MCF 10A (cell line): ENCODE measurements around the gene ARHGAP20. TPM values are rescaled to one million over a fixed set of nuclear protein-coding genes. Genes with fewer than 3 reads are reported as not detected.

ENCODE experiments used
- BruUV-seq: library from RNA; stranded (reverse); fragments of 400-500 nt; replicated peaks from 2 replicates; lab custom pipeline; 2021; lab: Mats Ljungman, UMichigan
- CTCF ChIA-PET: fragments of 300-600 bp; sonication (Branson Sonifier 250); formaldehyde crosslinking; extraction: SDS; loops from one replicate; lab custom pipeline; 2021; ENCODE audit warnings: antibody characterized with exemption, inconsistent platforms; lab: Yijun Ruan, JAX
- POLR2A ChIA-PET: fragments of 300-600, 350-650 bp; sonication (Branson Sonifier 250); formaldehyde crosslinking; extraction: SDS; loops from one replicate; lab custom pipeline; 2020; ENCODE audit warnings: antibody characterized with exemption, inconsistent platforms; lab: Yijun Ruan, JAX
- DNase-seq: peaks from one replicate; pipeline ENCODE4 v3.0.0-alpha.2; 2018; ENCODE audit not compliant: unreplicated experiment
- H3K27ac Mint-ChIP-seq: one replicate; pipeline ENCODE4 v1.8.0; 2022; ENCODE audit warnings: mild to moderate bottlenecking, low read depth, mixed read lengths; ENCODE audit not compliant: unreplicated experiment
- H3K27me3 Mint-ChIP-seq: one replicate; pipeline ENCODE4 v1.8.0; 2022; ENCODE audit warnings: mixed read lengths; ENCODE audit not compliant: insufficient read depth, unreplicated experiment
- H3K36me3 Mint-ChIP-seq: one replicate; pipeline ENCODE4 v1.8.0; 2022; ENCODE audit warnings: mild to moderate bottlenecking, moderate library complexity, mixed read lengths; ENCODE audit not compliant: insufficient read depth, unreplicated experiment
- H3K4me1 Mint-ChIP-seq: one replicate; pipeline ENCODE4 v1.8.0; 2022; ENCODE audit warnings: mixed read lengths; ENCODE audit not compliant: insufficient read depth, unreplicated experiment
- H3K4me3 Mint-ChIP-seq: one replicate; pipeline ENCODE4 v1.8.0; 2022; ENCODE audit warnings: mild to moderate bottlenecking, moderate library complexity, mixed read lengths; ENCODE audit not compliant: unreplicated experiment
- H3K9me3 Mint-ChIP-seq: one replicate; pipeline ENCODE4 v1.8.0; 2022; ENCODE audit warnings: mixed read lengths; ENCODE audit not compliant: unreplicated experiment
- CTCF ChIP-seq: fragments of 200-600 bp; IDR thresholded peaks from one replicate; pipeline ENCODE4 v1.8.0; 2022; ENCODE audit warnings: antibody characterized with exemption, mild to moderate bottlenecking; ENCODE audit not compliant: unreplicated experiment
- intact Hi-C: fragments of 100-400 bp; cut with micrococcal nuclease; formaldehyde crosslinking; loops from 2 replicates; pipeline ENCODE4 v1.14.1; 2022
- total RNA-seq: library from RNA; stranded (reverse); gene quantifications from 2 replicates; pipeline ENCODE4 v1.2.3, GENCODE V29; 2022

The ARHGAP20 gene
- total RNA-seq, 1 experiment from 2014 or later, result not detected

DNA sequence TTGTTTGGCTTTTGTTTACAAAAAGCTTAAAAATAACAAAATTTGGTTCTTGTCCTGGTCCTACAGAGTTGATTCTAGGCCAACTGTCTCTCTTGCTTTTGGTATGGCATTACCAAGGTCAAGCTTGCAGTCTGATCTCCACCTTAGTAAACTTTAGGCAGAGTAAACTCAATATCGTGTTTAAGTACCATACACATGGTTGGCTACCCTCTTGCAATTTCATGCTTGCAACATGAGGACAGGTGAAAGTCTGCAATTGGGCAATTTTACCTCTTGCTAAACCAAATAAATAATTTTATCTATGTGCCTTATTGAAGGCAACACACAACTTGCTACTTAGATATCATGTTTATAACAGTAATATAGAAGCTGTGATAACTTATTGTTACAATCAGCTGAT lies 125.1 kb downstream of the ARHGAP20 start:
- H3K36me3 Mint-ChIP-seq, result no peaks in the 10 kb centered on the region
- ChIA-PET POLR2A (no interaction called here), CTCF (interaction anchor here (0.6 kb wide), 1 partner anchor 97 kb away, joined by 4 read pairs; no protein-coding TSS in a partner anchor)
- H3K4me1 Mint-ChIP-seq, result no peaks in the 10 kb centered on the region
- H3K27ac Mint-ChIP-seq, result no peak overlapping the region
- no peak overlapping the region for H3K4me3 Mint-ChIP-seq
- peaks cover 54% of the 10 kb centered on the region for H3K27me3 Mint-ChIP-seq
- intact Hi-C loops, result no loop called here
- no peaks in the 10 kb centered on the region for H3K9me3 Mint-ChIP-seq
- no TSS peak for BruUV-seq
- TF ChIP-seq CTCF, result no peak
- DNase-seq, result no peak

DNA sequence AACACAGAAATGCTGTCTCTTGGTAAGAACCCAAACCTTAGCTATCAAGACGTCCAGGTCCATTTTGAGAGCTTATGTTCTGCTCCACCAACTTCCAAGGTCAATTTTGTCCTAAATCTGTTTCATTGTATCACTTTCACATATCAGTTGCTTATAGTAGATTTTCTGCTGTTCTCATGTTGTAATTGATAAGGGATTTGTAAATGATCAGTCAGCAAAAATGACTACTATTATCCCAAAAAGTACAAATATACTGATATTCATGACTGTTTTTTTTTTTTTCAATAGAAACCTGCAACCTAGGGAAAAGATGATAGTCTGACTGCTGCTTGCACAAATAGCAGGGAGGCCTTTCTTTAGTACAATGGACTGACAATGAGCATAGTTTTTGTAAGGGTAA lies 128.1 kb downstream of the ARHGAP20 start:
- no peaks in the 10 kb centered on the region for H3K4me1 Mint-ChIP-seq
- POLR2A ChIA-PET, result interaction anchor here (0.7 to 0.8 kb wide), 2 partner anchors 21 to 139 kb away, joined by 3 to 4 read pairs; no protein-coding TSS in a partner anchor
- no TSS peak for BruUV-seq
- H3K4me3 Mint-ChIP-seq, result no peak overlapping the region
- no peak for DNase-seq
- H3K9me3 Mint-ChIP-seq, result no peaks in the 10 kb centered on the region
- no peak for TF ChIP-seq CTCF
- H3K36me3 Mint-ChIP-seq, result no peaks in the 10 kb centered on the region
- intact Hi-C loops, result no loop called here
- H3K27me3 Mint-ChIP-seq, result peaks cover 25% of the 10 kb centered on the region
- CTCF ChIA-PET, result interaction anchor here (0.7 kb wide), 1 partner anchor 19 kb away, joined by 3 read pairs; no protein-coding TSS in a partner anchor
- H3K27ac Mint-ChIP-seq, result no peak overlapping the region

DNA sequence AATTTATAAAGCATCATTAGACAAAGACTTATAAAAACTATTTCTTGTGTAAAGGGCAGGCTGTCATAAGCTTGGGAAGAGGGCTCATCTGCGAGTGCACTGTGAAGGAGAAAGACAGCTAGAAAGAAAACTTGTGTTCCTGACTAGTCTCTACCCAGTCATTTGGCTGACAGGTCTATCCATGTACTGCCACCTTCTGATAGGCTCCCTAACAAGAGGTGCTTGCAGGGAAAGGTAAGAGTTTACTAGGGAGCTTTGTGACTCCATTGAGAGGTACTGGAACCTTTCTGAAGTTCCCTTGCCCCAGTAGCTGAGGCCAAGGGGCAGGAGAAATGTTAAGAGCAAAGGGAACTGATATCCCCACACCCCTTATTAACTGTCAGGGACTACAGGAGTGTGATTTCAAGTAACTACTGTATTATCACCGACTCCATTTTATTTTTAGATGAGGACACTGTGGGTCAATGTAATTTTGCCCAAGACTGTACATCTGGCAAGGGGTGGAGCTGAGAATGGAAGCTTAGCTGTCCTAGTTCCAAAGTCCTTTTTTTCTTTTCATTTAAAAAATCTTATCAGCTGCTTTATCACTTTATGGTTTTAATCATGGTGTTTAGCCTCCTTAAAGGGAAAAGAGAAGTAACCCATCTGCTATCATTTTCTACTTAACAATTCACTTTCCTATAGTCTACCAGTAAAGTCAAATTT lies 129.4 kb downstream of the ARHGAP20 start:
- no TSS peak for BruUV-seq
- CTCF ChIA-PET, result interaction anchor here (0.9 kb wide), 1 partner anchor 127 kb away, joined by 5 read pairs; no protein-coding TSS in a partner anchor
- POLR2A ChIA-PET, result no interaction called here
- peaks cover 25% of the 10 kb centered on the region for H3K27me3 Mint-ChIP-seq
- no peak overlapping the region for H3K27ac Mint-ChIP-seq
- intact Hi-C loops, result no loop called here
- H3K36me3 Mint-ChIP-seq, result no peaks in the 10 kb centered on the region
- no peak for TF ChIP-seq CTCF
- H3K9me3 Mint-ChIP-seq, result no peaks in the 10 kb centered on the region
- no peak for DNase-seq
- H3K4me3 Mint-ChIP-seq, result no peak overlapping the region
- no peaks in the 10 kb centered on the region for H3K4me1 Mint-ChIP-seq

DNA sequence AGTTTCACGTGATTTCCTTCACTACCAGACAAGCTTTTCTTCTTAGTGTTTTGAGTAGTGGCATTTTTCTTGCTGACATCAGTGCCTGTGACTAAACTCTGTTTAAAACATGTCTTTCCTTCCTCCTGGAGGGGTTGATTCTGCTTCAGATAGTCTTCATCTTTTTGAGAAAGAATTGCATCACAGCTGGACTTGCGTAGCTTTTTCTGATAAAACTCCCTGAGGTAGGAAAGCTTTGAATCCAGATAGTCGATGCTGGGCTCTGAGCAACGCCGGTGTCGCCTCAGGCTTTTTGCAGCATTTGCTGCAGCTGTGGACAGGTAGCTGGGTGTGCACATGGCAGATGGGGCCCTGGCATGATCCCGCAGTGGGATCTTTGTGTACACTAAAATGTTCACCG lies 131.7 kb downstream of the ARHGAP20 start:
- no peaks in the 10 kb centered on the region for H3K9me3 Mint-ChIP-seq
- H3K27ac Mint-ChIP-seq, result no peak overlapping the region
- ChIA-PET POLR2A (interaction anchor here (0.7 kb wide), 1 partner anchor 30 kb away, joined by 4 read pairs; no protein-coding TSS in a partner anchor), CTCF (interaction anchor here (0.6 kb wide), 1 partner anchor 66 kb away, joined by 4 read pairs; no protein-coding TSS in a partner anchor)
- DNase-seq, result no peak
- intact Hi-C loops, result no loop called here
- TF ChIP-seq CTCF, result no peak
- no peaks in the 10 kb centered on the region for H3K4me1 Mint-ChIP-seq
- no peak overlapping the region for H3K4me3 Mint-ChIP-seq
- peaks cover 35% of the 10 kb centered on the region for H3K27me3 Mint-ChIP-seq
- BruUV-seq, result no TSS peak
- no peaks in the 10 kb centered on the region for H3K36me3 Mint-ChIP-seq
